ENCODE results near the gene NEK4. TPM values are rescaled to one million over a fixed set of nuclear protein-coding genes. Genes with fewer than 3 reads are reported as not detected.

The NEK4 gene
- total RNA-seq, 1 experiment from 2014 or later, result 36.2 TPM

DNA sequence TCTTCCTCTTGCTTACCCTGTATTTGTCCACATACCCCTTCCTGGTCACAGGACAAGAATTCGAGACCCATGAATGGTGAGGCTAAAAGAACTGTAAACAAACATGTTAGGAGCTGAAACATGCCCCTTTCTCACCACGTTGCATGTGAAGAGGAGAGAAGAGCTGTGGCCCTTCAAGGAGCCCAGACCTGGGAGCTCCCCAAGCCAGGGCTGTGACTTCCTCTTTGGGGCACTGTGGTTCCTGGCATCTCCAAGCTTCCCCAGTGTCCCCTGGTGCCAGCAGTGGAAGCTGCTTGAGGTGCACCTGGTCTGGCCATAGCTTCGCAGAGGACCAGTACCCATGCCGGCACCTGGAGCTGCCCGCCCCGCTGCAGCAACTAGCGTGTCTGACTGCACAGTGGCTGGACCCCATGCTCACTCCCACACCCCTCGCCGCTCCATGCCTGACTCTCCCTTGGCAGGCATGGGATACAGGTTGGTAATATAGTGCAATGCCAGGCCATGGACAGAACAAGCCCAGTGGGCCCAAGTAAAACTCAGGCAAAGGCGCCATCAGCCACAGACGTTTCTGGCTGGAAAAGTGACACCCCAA is 54.9 kb downstream of the NEK4 start:
- no peak for DNase-seq (ENCODE audit: low read depth, low spot score)
- intact Hi-C loops (cut with micrococcal nuclease), result no loop called here
- H4K20me1 ChIP-seq (ENCODE audit: insufficient read depth), result no peaks in the 10 kb centered on the region
- H3K9me3 ChIP-seq (ENCODE audit: control insufficient read depth in 1 of 2, insufficient read depth in 1 of 2, low read depth in 1 of 2, low read length in 2 of 2), result no peaks in the 10 kb centered on the region
- H3K4me1 ChIP-seq (ENCODE audit: control insufficient read depth in 1 of 2, insufficient read depth in 2 of 2, low read length in 2 of 2), result no peaks in the 10 kb centered on the region
- ChIA-PET POLR2A (no interaction called here), CTCF (no interaction called here), RAD21 (ENCODE audit: low non-redundant PET in 1 of 2, low total read pairs in 2 of 2, uncharacterized antibody in 2 of 2, unreplicated experiment in 2 of 2) (no interaction called here)
- H2AFZ ChIP-seq (ENCODE audit: low read depth, low read length, poor library complexity, severe bottlenecking), result no peak overlapping the region
- TF ChIP-seq YY1 (IDR thresholded peaks at IDR 0.05; ENCODE audit: extremely low read depth, insufficient replicate concordance, low read depth, low read length) (no peak), FOSL1 (IDR thresholded peaks at IDR 0.05; ENCODE audit: low read depth) (no peak)
- H3K27ac ChIP-seq (ENCODE audit: low read depth, low read length), result no peak overlapping the region
- no peak overlapping the region for H3K4me3 ChIP-seq (replicated peaks in 1 of 2; ENCODE audit: low read depth in 1 of 2, low read length in 2 of 2)
- no peak overlapping the region for H3K9ac ChIP-seq (ENCODE audit: low read length)
- H3K9me2 ChIP-seq (ENCODE audit: insufficient read depth), result no peaks in the 10 kb centered on the region
- no peak for ATAC-seq
- no peak overlapping the region for H3K4me2 ChIP-seq (ENCODE audit: low read length)
- H3K27me3 ChIP-seq (ENCODE audit: insufficient read depth, low read length), result no peaks in the 10 kb centered on the region
- peaks cover 0 to 3% of the 10 kb centered on the region in 2 experiments; a peak in 1 of 4 replicates for H3K36me3 ChIP-seq (ENCODE audit: control insufficient read depth in 1 of 2, insufficient read depth in 2 of 2, low read length in 2 of 2)
- no peaks in the 10 kb centered on the region for H3K79me2 ChIP-seq (ENCODE audit: insufficient read depth, low read length)
- BruUV-seq (replicated peaks), result no TSS peak

DNA sequence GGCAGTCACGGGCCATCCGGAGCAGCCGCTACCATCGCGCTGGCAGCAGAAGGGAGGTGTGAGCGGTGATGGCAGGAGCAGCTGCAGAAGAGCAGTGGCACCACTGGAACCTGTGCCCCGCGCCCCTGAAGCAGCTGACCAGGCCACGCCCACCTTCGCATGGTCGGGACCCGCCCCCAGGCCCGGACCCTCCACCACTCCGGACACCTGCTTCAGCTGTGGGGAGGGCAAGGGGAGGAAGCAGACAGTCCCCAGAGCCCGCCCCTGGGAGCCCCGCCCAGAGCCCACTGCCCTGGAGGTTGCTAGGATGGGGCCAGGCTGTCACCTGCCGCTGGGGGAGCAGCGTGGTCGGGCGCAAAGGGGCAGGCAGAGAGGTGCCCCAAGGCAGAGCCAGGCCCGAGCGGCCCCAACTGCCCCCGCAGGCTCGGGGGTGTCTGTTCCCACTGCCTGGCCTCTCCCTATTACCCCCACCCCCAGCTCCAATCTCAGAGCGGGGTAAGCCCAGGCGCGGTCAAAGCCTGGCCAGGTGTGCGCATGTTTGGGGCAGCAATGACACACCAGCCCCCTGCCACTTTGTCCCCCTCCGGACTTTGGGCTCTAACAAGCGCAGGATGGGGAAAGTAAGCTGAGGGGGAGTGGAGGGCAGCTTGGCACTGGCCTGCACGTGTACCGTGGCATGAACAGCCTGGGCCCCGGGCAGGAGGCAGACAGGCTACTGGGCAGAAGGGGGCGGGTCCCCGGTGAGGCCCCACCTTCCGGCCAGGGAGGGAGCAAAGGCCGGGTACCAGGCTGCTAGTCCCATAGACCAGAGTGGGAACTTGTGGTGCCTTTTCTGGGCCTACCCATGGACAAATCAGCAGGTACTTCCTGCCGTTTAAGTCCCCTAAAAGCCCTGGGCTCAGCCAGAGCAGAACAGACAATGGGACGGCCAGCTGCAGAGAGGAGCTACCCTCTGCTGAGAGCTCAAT is 56.1 kb downstream of the NEK4 start:
- H3K4me1 ChIP-seq (ENCODE audit: control insufficient read depth in 1 of 2, insufficient read depth in 2 of 2, low read length in 2 of 2), result no peaks in the 10 kb centered on the region
- H3K79me2 ChIP-seq (ENCODE audit: insufficient read depth, low read length), result no peaks in the 10 kb centered on the region
- DNase-seq (ENCODE audit: low read depth, low spot score), result no peak
- ChIA-PET RAD21 (ENCODE audit: low non-redundant PET in 1 of 2, low total read pairs in 2 of 2, uncharacterized antibody in 2 of 2, unreplicated experiment in 2 of 2) (no interaction called here), POLR2A (interaction anchor here (0.6 kb wide), 1 partner anchor 290 kb away, joined by 3 read pairs; no protein-coding TSS in a partner anchor), CTCF (no interaction called here)
- H3K27me3 ChIP-seq (ENCODE audit: insufficient read depth, low read length), result no peaks in the 10 kb centered on the region
- H3K27ac ChIP-seq (ENCODE audit: low read depth, low read length), result no peak overlapping the region
- H4K20me1 ChIP-seq (ENCODE audit: insufficient read depth), result no peaks in the 10 kb centered on the region
- H3K9me3 ChIP-seq (ENCODE audit: control insufficient read depth in 1 of 2, insufficient read depth in 1 of 2, low read depth in 1 of 2, low read length in 2 of 2), result no peaks in the 10 kb centered on the region
- H2AFZ ChIP-seq (ENCODE audit: low read depth, low read length, poor library complexity, severe bottlenecking), result no peak overlapping the region
- intact Hi-C loops (cut with micrococcal nuclease), result no loop called here
- no TSS peak for BruUV-seq (replicated peaks)
- H3K9me2 ChIP-seq (ENCODE audit: insufficient read depth), result no peaks in the 10 kb centered on the region
- H3K36me3 ChIP-seq (ENCODE audit: control insufficient read depth in 1 of 2, insufficient read depth in 2 of 2, low read length in 2 of 2), result no peaks in the 10 kb centered on the region; a peak in 1 of 4 replicates
- TF ChIP-seq EGR1 (IDR thresholded peaks at IDR 0.05; ENCODE audit: low read depth) (no peak), POLR2AphosphoS5 (IDR thresholded peaks at IDR 0.05; ENCODE audit: low read depth, low read length) (no peak), SP1 (IDR thresholded peaks at IDR 0.05; ENCODE audit: low read depth) (no peak), RAD21 (IDR thresholded peaks at IDR 0.05; ENCODE audit: low read depth) (no peak), YY1 (IDR thresholded peaks at IDR 0.05; ENCODE audit: extremely low read depth, insufficient replicate concordance, low read depth, low read length) (no peak), EZH2 (IDR thresholded peaks at IDR 0.05) (no peak), ZNF274 (IDR thresholded peaks at IDR 0.05; ENCODE audit: low read depth, low read length) (no peak), POLR2A (IDR thresholded peaks at IDR 0.05; ENCODE audit: borderline replicate concordance, extremely low read depth, insufficient read depth, insufficient read length) (no peak), FOSL1 (IDR thresholded peaks at IDR 0.05; ENCODE audit: low read depth) (no peak)
- TF ChIP-seq, protein P1, sequence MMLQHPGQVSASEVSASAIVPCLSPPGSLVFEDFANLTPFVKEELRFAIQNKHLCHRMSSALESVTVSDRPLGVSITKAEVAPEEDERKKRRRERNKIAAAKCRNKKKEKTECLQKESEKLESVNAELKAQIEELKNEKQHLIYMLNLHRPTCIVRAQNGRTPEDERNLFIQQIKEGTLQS (IDR thresholded peaks at IDR 0.05), result no peak
- TF ChIP-seq, protein P2, sequence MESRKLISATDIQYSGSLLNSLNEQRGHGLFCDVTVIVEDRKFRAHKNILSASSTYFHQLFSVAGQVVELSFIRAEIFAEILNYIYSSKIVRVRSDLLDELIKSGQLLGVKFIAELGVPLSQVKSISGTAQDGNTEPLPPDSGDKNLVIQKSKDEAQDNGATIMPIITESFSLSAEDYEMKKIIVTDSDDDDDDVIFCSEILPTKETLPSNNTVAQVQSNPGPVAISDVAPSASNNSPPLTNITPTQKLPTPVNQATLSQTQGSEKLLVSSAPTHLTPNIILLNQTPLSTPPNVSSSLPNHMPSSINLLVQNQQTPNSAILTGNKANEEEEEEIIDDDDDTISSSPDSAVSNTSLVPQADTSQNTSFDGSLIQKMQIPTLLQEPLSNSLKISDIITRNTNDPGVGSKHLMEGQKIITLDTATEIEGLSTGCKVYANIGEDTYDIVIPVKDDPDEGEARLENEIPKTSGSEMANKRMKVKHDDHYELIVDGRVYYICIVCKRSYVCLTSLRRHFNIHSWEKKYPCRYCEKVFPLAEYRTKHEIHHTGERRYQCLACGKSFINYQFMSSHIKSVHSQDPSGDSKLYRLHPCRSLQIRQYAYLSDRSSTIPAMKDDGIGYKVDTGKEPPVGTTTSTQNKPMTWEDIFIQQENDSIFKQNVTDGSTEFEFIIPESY (IDR thresholded peaks at IDR 0.05; ENCODE audit: extremely low read depth, insufficient replicate concordance, low read length), result no peak
- peak; percentile 74 for ATAC-seq
- H3K4me2 ChIP-seq (ENCODE audit: low read length), result no peak overlapping the region
- H3K4me3 ChIP-seq (replicated peaks in 1 of 2; ENCODE audit: low read depth in 1 of 2, low read length in 2 of 2), result no peak overlapping the region
- H3K9ac ChIP-seq (ENCODE audit: low read length), result no peak overlapping the region
